Kidney capillary endothelial cell (primary cell): ENCODE results near the gene FUT9.

ENCODE experiments used
- DNase-seq: peaks from one replicate; pipeline ENCODE4 v3.0.0-alpha.2; 2018; ENCODE audit warnings: low spot score

Gene FUT9

GRCh38 chr6:96073555-96073954 lies 57.8 kb downstream of the FUT9 start:
- no peak for DNase-seq

- no peak for DNase-seq
Observed at GRCh38 chr6:96074006-96074405, 58.2 kb downstream of the FUT9 start.

- DNase-seq: no peak
Observed at GRCh38 chr6:96075826-96076225, 60.1 kb downstream of the FUT9 start.

- no peak for DNase-seq
Observed at GRCh38 chr6:96086745-96087144, 71.0 kb downstream of the FUT9 start.

- no peak for DNase-seq
Observed at GRCh38 chr6:96089173-96089572, 73.4 kb downstream of the FUT9 start.

- no peak for DNase-seq
Observed at GRCh38 chr6:96094077-96094476, 78.3 kb downstream of the FUT9 start.

GRCh38 chr6:96099069-96099468 lies 83.3 kb downstream of the FUT9 start:
- DNase-seq: no peak

GRCh38 chr6:96101564-96101963 lies 85.8 kb downstream of the FUT9 start:
- no peak for DNase-seq

- no peak for DNase-seq
Observed at GRCh38 chr6:96104910-96105309, 89.1 kb downstream of the FUT9 start.

- no peak for DNase-seq
Observed at GRCh38 chr6:96110878-96111277, 95.1 kb downstream of the FUT9 start.

- DNase-seq: no peak
Observed at GRCh38 chr6:96116674-96117073, 100.9 kb downstream of the FUT9 start.

- DNase-seq: no peak
Observed at GRCh38 chr6:96124778-96125177, 109.0 kb downstream of the FUT9 start.

GRCh38 chr6:96138406-96138805 lies 122.6 kb downstream of the FUT9 start:
- no peak for DNase-seq

- no peak for DNase-seq
Observed at GRCh38 chr6:96142142-96142541, 126.4 kb downstream of the FUT9 start.

- no peak for DNase-seq
Observed at GRCh38 chr6:96150431-96150830, 134.7 kb downstream of the FUT9 start.

- DNase-seq: no peak
Observed at GRCh38 chr6:96151707-96152106, 135.9 kb downstream of the FUT9 start.

GRCh38 chr6:96152114-96152708 lies 136.4 kb downstream of the FUT9 start:
- DNase-seq: no peak

- no peak for DNase-seq
Observed at GRCh38 chr6:96153775-96154174, 138.0 kb downstream of the FUT9 start.

- no peak for DNase-seq
Observed at GRCh38 chr6:96156425-96156824, 140.7 kb downstream of the FUT9 start.

GRCh38 chr6:96157018-96157565 lies 141.3 kb downstream of the FUT9 start:
- DNase-seq: no peak

GRCh38 chr6:96162711-96163120 lies 146.9 kb downstream of the FUT9 start:
- DNase-seq: no peak

GRCh38 chr6:96164802-96165201 lies 149.0 kb downstream of the FUT9 start:
- no peak for DNase-seq

GRCh38 chr6:96171112-96171511 lies 155.3 kb downstream of the FUT9 start:
- no peak for DNase-seq

- DNase-seq: no peak
Observed at GRCh38 chr6:96184798-96185197, 169.0 kb downstream of the FUT9 start.
